Right forelimb (tissue), 1 donor: Measurements from ENCODE around the gene LEPROT.

Experiments
- DNase-seq: peaks from one replicate; pipeline ENCODE4 v3.0.0-alpha.2; 2018

Gene LEPROT

DNA sequence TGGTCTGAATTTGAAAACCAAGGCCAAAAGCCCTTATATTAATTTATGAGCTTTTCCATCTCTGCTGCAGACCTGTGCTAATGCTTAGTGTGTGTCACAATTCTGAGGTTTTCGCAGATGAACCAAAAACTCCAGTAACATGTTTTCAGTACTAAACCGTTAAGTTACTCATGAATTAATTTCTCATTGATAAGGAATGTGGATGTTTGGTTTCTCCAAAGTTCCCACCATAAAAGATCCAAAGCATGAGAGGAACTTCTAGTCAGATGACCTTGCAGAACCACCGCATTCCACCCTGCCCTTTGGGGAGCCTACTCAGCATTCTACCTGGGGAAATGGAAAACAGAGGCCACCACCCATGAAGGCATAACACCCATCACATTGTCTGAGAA lies 7.5 kb upstream of the LEPROT start:
- no peak for DNase-seq

DNA sequence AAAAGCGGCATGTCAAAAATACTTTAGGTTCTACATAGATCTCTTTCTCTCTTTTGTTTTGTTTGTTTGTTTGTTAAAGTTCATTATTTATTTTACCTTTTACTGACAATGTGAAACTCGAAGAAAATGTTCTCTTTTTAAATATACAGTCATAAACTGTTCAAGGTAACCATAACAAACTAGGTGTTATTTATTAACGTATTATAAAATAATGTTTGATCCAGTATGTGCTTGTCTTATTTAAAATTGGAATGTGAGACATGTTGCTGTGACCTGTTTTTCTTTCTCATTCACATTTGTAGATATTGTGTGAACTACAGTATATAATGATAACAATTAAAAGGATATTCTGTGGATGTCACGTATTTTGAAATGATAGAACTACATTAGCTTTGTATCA lies 5.9 kb upstream of the LEPROT start:
- DNase-seq, result no peak

DNA sequence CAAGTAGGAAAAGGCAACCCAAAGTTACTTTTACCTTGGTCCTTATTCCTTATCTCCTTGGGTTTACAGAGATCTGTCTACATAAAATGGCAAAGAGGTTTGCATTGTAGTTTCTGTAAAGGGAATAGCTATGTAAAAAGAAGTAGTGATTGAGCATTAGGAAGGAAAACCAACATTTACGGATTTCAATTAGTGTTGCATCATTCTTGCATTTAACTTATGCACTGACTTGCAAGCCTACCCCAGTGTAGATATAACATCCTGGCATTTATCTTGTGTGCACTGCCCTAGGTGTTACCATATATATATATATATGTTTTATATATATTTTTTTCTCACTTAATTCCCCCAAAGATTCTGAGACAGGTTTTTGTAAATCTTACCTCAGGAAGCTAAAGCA lies 3.7 kb upstream of the LEPROT start:
- no peak for DNase-seq

DNA sequence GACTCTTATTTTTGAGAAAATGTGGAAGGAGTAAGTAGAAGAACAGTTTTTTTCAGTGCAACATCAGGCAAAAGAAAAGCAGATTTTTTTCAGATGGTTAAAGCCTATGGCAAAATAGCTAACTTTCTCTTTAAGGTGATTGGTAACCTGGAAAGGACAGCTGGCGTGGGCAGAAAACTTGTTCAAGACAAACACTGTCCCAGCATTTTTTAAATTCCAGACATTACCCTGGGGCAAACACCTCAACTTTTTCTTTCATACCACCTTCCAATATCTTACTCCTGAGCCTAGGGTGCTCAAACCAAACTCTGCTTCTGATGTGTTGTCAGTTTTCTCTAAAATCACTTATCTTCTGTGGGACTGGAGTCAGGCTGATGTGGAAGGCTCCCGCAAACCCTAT lies 2.7 kb upstream of the LEPROT start:
- DNase-seq, result no peak

DNA sequence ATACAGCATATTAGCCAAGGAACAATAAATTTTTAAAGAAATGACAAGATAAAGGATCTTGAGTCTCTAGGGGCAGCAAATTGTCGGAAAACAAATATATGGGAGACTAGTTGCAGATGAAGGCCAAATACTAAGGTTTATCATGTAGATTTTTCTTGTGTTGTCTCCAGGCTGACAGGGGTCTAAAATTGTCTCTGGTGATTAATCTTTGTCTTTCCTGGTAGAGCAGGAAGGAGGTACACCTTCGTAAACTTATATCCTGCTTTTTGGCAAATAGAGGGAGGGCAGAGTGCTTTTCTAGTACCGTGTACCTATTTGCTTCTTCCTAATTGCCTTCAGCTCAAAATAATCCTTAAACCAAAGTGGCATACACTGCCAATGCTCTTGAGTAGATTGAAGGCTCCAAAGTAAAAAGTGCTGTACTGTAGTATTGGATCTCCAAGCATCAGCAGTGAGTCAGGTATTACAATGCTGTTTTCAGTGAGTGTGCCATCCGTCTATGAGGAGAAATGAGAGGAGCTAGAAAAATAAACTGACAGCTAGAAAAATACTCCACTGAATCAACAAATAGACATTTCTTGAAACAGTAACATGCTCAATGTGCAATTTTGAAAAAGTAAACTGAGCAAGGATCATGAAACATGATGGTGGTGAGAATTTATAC lies 1.8 kb upstream of the LEPROT start:
- no peak for DNase-seq

DNA sequence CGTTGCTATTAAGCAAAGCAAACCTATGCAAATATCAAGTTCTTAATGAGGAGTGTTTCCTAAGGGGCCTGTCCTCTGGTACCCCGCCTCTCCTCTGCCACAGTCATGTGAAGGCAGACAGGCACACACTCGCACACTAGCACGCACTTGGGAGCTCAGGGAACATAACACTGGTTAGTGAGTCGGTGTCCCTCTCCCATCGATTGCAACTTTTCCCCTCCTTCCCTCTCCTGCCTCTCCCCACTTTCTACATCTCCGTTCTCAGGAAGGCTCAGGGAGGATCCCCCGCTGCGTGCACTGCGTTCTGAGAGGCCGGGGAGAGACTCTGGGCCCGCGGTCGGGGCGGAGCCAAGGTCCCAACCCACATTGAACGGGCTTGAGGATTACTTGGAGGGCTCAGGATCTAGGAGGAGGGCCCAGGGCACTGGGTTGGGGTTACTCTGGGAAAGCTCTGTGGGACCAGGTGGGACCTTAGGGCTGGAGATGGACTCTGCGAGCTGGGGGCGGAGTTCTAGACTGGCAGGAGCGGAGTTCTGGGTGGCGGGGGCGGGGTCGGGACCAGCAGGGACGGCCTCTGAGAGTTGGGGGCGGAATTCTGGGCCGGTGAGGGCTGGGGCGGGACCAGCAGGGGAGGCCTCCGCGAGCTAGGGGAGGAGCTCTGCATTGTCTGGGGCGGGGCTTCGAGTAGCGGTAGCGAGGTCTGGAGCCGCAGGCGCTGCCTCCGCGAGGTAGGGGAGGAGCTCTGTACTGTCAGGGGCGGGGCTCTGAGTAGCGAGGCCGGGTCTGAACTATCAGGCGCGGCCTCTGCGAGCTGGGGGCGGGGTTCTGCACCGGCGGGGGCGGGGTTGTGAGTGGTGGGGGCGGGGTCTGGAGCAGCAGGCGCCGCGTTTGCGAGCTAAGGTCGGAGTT lies 533 bp upstream of the LEPROT start:
- peak; percentile 98 for DNase-seq

DNA sequence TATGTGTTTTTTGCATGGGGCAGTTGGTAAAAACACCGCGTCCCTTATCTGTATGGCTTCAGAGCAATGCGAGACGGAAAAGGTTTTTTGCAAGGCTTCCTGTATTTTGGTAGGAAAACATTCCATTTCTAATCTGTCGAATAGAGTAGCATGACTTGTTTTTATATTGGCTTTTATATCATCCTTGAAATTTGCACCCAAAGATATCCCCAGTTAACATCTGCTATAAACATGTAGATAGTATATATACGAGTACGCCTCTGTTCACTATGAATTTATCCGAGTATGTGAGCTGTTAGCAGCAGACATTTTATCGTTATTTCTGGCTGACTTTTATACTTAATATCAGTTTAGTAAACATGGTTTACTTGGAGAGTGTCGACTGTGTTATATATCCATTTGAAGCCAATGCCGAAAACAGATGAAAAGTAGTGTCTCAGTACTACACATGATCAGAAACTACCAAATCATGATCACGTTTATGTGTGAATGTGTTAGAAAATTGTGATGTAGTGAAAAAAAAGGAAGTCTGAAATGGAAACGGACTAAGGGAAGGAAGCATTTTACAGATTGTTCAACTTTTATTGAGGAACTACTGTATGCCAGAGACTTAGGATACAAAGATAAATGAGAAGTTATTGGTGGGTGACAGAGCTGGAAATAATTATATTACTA lies 1.0 kb downstream of the LEPROT start:
- no peak for DNase-seq

DNA sequence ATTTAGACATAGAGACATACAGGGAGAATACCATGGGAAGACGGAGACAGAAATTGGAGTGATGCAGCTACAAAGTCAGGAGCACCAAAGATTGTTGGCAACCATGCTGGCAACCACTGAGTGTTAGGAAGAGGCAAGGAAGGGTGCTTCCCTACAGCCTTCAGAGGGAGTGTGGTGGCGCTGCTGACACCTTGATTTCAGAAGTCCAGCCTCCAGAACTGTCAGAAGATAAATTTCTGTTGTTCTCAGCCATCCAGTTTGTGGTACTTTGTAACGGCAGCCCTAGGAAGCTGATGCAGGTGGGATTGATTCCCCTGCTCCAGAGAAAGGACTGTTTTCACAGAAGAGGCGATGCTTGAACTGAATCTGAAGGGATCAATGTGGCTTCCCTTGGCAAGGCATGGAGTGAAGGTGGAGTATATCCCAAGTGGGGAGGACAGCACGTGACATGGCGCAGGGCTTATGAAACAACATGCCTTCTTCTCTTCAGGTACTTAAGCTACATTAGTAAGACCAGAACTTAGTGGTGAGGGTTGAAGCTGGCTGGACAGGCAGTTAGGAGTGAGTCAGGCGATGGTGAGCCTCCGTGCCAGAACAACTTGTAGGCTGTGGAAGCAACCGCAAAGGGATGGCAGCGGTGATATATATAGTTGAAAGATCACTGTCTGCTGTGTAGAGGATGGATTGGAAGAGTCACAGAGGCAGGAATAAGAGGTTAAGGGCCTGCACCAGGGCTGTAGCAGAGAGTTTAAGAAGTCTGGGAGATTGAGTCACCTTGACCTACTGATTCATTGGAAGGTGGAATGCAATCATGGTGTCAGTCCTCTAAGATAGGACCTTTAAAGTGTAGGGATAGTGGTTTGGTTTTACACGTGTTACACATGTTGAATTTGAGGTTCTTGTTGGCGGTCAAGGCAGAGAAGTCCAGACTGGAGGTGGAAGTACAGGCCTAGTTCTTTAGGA lies 2.1 kb downstream of the LEPROT start:
- DNase-seq, result no peak

DNA sequence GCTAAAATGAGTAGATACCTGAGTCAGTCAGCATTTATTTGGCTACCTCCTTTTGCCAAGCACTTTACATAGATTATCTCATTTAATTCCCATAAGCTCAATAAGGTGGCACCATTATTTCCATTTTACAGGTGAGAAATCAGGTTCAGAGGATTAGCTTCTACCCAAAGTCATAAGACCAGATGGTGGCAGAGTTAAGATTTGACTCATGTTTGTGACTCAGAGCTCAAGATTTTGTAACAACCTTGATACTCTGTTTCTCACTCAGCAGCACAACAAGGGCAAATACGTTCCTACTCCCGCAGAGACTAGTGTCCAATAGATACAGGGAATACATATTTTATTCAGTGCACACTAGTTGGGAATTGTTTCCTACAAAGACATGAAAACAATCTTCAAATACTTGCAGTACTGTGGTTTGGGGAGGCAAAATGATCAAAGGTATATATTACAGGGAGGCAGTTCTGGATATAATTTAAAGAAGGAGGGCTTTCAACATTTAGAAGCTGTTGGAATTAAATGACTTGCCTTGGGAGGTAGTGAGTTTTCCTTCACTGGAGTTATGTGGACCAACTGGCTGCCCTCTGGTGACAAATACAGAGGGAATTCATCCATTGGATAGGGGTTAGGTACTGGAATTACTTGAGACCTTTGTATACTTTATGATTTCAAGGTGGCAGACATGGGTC lies 3.6 kb downstream of the LEPROT start:
- DNase-seq, result no peak

DNA sequence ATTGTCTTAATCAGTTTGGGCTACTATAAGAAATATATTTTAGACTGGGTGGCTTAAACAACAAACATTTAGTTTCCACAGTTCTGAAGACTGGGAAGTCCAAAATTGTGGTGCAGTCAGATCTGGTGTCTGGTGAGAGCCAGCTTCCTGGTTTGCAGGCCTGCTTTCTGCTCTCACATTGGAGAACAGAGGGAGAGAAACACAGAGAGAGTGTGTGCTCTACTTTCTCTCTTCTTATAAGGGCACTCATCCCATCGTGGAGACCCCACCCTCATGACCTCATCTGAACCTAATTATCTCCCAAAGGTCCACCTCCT lies 4.1 kb downstream of the LEPROT start:
- no peak for DNase-seq

DNA sequence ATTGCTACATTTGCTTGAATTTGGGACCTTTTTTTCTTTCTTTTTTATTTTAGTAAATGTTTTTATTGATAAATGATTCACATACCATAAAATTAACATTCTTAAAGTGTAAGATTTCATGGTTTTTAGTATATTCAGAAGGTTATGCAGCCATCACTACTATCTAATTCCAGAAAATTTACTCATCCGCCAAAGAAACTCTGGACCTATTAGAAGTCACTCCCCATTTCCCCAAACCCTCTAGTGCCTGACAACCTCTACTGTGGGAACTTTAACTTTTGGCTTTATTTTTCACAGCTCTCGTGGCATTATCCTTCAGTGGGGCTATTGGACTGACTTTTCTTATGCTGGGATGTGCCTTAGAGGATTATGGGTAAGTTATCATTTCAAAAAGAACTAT lies 4.5 kb downstream of the LEPROT start:
- DNase-seq, result no peak

DNA sequence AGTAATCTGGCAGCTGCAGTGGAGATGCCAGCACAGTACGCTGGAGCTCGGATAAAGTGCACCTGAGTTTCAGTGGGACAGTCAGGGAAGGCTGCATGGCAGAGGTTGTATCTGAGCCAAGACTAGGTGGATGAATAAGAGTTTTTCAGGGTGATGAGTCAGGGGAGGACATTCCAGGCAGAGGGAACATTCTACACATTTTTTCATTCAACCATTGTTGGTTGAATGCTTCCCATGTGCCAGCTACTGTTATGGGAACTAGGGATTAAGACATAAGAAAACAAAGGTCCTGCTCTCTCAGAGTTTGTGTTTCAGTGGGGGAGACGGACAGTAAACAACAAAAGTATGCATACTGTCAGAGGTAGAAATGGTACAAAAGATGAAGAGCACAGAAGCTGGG lies 5.2 kb downstream of the LEPROT start:
- no peak for DNase-seq

DNA sequence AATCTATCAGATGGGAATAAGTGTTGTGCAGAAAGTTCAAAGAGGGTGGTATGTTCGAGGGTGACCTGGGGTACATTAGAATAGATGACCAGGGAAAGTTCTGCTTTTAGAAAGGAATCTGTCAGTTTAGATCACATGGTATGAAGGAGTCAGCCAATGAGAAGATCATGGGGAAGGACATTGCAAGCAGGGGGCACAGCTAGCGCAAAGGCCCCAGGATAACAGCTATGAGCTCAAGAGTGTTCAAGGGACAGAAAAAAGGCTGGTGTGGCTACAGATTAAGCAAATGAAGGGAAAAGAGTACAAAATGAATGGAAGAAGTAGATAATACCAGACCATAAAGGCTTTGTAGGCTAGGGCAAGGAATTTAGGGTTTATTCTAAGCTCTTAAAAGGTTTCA lies 8.6 kb downstream of the LEPROT start:
- DNase-seq, result no peak

DNA sequence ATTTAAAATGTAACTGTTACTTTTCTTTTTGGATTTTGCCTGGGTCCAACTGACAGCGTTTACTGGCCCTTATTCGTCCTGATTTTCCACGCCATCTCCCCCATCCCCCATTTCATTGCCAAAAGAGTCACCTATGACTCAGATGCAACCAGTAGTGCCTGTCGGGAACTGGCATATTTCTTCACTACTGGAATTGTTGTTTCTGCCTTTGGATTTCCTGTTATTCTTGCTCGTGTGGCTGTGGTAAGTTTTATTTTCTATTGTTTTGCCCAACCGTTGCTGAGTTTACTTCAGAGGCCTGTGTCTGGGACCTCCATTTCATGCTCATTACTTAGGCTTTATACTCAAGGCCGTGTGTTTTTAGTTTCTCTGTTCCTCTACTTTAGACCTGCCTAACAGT lies 9.3 kb downstream of the LEPROT start:
- no peak for DNase-seq

DNA sequence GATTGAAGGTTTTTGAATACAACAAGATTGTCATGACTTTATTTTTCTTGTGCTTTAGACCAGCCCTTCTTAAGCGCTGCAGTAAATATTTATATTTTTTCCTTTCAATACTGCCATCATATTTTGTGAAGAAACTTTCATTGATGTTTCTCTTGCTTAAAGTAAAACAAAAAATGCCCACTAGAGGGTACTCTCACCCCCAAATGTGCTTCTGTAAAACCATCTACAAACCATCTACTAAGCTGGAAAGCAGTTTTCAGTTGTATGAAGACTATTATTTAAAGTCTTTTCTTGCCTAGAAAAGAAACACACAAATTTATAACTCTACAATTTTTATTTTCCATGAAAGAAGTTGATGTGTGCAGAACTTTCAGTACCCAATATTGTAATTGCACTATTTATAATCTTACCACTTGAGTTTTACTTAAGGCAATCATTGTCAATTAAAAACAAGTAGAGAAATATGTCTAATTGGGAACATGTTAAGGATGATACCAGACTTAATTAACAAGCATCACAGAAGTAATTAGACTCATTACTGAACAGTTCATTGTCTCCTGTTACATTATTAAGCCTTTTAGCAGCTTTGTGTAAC lies 10.7 kb downstream of the LEPROT start:
- no peak for DNase-seq

DNA sequence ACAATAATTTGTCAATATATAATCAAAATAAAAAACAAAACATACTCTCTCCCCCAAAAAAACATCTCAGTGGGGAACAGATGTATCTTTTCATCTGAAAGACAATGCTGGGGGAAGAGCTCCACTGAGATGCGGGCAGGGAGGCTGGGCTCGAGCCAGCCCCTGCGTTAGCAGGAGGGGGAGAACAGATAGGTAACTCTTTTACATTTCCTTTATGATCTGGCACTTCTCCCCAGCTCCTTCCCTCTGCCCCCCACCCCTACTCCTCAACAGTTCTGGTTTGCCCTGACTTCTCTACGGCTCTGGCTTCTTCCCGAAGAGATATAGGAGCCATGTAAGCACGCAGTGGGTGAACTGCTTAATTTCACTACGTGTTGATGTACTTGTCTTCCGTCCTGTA lies 12.4 kb downstream of the LEPROT start:
- no peak for DNase-seq

DNA sequence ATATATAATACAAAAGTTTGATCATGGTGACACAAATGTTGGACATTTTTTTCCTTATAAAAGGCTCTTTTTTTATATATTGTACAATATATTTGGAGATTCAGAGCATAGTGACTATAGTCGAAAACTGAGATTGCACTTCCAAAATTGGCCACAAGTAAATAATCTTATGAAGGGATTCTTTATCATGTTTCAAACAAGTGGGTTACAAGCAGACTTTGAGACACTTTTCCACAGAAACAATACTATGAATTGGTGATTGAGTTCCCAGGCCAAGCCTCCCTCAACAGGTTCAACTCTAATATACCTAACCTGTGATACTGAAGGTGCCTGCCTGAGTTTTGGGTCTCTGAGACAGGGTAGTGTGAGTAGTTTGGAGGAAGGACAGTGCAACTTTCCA lies 13.8 kb downstream of the LEPROT start:
- DNase-seq, result no peak

DNA sequence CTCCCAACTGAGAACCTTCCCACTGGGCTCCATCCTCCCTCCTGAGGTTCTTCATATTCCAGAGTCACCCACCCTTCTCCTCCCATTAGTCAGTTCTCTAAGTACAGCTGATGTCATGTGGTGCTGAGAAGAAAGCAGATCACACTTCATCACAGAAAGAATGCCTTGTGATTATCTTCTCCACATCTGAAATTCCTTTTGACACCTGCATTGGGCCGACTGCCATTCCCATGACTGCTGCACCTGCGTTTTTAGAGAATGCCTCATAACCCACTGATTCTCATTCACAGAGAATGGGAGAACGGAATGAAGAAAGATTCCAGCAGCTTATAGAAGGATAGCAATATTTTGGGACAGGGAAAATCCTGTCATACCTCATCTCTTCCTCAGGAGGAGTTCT lies 14.3 kb downstream of the LEPROT start:
- no peak for DNase-seq

DNA sequence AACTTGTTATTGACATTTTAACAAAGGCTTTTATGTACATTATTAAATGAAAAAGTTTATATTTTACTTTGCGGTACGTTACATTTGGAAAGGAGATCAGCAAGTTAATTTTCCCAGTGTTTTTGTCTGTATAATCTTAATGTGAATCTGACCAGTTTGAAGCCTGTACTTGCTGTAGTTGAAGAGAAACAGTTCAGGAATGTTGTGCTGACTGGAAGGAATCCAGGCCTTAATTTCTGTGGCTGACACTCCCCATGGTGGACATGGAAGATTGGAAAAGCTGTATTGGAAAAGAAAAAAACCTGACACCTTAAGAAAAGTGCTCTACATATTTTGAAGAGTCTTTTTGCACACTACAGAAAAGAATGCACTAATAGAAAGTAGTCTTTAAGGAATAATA lies 15.5 kb downstream of the LEPROT start:
- DNase-seq, result no peak

DNA sequence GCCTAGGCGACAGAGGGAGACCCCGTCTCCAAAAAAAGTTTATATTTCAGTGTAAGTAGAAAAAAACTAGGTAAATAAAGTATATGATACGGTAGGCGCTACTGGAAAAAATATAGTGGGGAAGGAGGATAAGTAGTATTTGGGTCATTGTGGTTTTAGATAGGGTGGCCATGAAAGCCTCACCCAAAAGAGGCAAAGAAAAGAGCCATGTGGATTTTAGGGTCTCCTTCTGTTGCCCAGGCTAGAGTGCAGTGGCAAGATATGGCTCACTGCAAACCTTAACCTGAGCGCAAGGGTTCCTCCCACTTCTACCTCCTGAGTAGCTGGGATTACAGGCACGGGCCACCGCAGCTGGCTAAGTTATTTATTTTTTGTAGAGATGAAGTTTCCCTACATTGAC lies 17.1 kb downstream of the LEPROT start:
- DNase-seq, result no peak

DNA sequence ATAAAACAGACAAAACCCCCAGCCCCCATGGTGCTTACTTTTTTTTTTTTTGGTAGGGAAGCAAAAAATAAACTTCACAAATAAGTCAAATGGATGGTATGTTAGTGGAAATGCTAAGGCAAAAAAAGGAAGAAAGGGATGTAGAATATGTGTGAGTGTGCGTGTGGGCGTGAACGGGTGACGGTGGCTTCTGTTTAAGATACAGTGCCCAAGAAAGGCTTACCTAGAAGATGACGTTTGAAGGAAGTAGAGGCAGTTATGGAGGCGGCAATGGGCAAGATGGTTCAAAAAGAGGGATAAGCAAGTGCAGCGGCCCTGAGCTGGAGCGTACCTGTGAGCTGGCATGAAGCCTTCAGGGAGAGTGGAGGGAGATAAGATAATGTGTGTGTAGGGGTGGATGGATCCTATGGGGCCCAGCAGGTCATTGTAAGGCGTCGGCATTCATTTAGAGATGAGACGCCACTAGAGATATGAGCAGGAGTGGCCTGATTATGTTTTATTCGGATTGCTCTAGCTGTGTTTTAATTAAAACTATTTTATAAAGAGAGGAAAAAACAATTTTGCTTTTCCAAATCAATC lies 19.9 kb downstream of the LEPROT start:
- DNase-seq, result no peak

DNA sequence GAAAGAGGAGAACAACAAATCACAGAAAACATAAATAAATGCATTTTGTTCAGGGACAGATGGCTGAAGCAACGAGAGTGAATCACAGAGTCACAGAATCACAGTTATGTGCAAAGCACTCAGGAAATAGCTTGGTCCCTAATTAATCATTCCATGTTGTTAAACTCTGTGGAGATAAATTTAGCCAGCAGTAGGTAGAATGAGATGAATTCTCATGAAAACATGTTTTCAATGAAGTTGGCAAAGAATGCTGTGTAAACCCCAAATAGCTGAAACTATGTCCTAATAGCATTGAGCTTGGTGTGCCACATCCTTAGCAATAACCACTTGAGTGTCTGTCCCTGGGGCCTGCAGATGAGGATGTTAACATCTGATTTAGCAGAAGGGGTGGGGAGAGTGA lies 20.4 kb downstream of the LEPROT start:
- DNase-seq, result no peak
